GM19023 (cell line): ENCODE data around the gene PDIA6.
A peak's percentile ranks its signal among the peaks of the same experiment; 100 is the strongest.
"Not testable (repeated sequence)": the region's sequence is repeated elsewhere in the genome, so short reads cannot be mapped to it uniquely, and the experiment has no call there.

ENCODE experiments used
- ATAC-seq: cut with Tn5 transposase; IDR thresholded peaks from one replicate; pipeline ENCODE4 v1.9.1; 2021; ENCODE audit warnings: mild to moderate bottlenecking, moderate library complexity; ENCODE audit not compliant: unreplicated experiment

PDIA6 gene

DNA sequence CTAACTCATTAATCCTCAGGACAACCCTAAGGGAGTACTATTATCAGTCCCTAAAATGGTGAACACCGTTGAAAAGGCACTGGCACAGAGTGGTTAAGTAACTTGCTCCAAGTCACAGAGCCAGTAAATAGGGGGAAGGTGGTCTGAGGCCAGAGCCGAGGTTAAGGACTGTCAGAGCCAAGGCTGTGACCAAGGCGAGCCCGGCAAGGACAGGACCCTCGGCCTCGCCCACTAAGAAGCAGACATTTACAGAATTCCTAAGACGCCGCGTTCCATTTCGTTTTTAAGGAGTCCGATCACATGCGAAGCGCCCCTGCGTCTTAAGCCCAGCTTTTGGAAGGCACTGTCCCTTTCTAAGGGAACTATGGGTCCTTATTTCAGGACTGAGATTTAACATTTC is 1.1 kb downstream of the PDIA6 start:
- no peak for ATAC-seq

- ATAC-seq = peak; percentile 14
Observed at GRCh38 chr2:10810202-10811161, 2.1 kb downstream of the PDIA6 start.

GRCh38 chr2:10806543-10806942 is 6.0 kb downstream of the PDIA6 start:
- ATAC-seq = no peak

DNA sequence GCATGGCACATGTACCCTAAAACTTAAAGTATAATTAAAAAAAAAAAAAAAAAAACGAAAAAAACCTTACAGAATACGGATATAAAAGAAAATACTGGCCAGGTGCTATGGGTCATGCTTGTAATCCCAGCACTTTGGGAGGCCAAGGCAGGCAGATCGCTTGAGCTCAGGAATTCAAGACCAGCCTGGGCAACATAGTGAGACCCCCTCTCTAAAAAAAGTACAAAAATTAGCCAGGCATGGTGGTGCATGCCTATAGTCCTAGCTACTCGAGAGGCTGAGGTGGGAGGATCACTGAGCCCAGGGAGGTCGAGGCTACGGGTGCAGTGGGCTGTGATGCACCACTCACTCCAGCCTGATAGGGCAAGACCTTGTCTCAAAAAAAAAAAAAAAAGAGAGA is 6.6 kb downstream of the PDIA6 start:
- ATAC-seq = not testable (repeated sequence)

DNA sequence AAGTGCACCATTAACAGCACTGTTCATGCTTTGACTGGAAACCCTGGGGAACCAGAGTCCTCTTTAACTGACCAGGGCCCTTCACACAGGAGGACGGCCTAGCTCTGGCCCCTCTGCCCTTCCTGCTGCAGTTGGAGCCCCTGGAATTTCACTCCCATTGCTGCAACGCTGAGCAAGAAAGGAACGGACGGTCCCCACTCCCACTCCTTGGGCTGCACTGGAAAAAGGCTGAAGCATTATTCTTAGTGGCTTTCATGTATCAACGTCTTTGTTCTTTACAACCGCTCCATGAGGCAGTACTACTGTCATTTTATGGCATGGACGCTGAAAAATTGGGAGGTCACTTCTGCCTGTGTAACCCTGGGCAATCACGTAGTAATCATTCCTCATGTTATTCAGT is 9.9 kb downstream of the PDIA6 start:
- no peak for ATAC-seq

GRCh38 chr2:10800163-10800562 is 12.4 kb downstream of the PDIA6 start:
- ATAC-seq = no peak

- ATAC-seq = no peak
Observed at GRCh38 chr2:10798783-10799182, 13.8 kb downstream of the PDIA6 start.

DNA sequence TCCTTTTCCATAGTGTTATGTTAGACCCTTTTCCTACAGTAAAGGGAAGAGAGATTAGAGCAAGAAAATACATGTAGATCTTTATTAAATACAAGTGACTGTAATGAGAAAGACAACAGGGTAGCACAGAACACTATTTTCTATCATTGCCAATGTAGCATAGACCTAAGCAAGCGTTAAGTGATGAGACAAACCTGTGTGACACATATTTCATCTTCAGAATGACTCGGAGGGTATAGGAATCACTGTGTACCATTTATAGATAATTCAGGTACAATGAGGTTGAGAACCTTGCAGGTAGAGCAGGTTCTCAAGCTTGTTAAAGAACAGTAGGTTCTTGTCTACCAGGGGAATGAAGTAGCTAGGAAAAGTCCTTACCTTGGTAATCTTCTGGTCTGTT is 15.9 kb downstream of the PDIA6 start:
- ATAC-seq = no peak

GRCh38 chr2:10795508-10796046 is 17.0 kb downstream of the PDIA6 start:
- no peak for ATAC-seq

GRCh38 chr2:10794876-10795275 is 17.7 kb downstream of the PDIA6 start:
- ATAC-seq = no peak

DNA sequence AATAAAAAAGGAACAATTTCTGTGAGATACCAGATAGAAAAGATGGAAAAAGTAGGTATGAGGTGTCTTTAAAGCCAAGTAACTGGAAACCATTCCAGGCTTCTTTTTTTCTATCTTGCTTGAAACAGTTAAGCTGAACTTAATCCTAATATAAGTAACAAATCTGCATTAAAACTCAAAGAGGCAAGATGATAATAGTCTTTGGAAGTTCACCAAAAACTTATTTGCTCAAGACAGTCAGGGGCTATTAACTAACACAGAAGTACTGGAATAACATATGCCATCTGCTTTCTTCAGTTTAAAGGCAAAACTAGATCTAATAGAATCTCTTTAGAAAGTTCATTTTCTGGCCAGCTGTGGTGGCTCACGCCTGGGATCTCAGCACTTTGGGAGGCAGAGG is 18.8 kb downstream of the PDIA6 start:
- no peak for ATAC-seq

DNA sequence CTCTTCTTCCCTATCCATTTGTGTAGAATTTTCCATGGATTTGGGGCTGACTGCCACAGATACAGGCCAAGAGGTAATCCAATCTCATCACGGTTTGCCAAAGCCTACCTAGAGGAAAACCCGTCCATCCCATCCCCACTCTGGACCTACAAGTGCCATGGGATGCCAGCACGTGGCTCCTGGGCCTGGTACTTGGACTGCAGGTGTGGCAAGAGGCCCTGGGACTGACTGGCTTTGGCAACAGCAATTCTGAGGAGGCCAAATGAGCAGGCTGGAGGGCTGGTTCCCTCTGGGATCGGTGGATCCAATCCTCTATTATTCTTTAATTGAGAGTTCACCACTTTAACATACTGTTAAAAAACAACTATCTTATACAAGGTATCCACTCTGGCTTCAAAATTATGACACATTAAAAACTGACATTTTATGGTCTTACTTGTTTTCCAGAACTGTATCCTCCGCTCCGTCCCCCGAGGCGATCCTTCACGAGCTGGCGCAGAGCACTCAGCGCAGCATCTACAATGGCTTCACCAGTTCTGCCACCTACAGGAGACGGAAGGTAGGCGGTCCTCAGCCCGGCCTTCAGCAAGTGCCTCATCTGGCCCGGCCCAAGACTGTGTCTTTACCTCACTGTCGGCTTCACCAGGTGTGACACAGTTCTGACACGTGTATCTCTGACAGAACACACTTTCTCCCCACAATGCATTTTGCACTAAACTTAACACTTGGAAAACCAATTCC is 19.8 kb downstream of the PDIA6 start:
- ATAC-seq = no peak

DNA sequence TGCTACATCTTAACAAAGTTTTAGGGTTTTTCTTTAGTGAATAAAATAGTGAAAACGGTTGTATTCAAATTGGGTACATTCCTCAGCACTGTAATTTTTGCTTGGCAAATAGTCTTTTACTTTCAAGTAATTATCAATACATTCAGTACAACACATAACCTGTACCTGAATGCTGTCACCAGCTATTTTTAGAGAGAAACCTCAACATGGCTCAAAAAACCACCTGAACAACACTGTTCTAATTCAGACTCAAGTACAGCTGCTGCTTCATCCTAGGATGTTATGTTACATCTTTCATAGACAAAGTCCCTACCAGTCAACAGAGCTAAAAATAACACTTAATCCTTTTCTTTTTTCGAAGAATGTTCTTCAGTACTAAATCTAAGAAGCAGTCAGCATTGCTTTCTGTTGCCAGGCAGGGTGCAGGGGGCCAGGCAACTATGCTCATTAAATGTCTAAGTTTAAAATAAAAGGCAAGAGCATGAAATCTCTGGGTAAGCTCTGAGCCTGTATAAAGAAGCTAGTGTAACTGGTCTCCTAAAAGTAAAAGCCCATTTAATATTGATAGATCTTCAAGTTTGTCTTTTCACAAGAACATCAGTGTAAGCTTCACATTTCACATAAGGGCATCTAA is 20.5 kb downstream of the PDIA6 start:
- peak; percentile 44 for ATAC-seq

- peak; percentile 80 for ATAC-seq
Observed at GRCh38 chr2:10790228-10790973, 22.2 kb downstream of the PDIA6 start.

GRCh38 chr2:10788855-10789254 is 23.7 kb downstream of the PDIA6 start:
- ATAC-seq = no peak

DNA sequence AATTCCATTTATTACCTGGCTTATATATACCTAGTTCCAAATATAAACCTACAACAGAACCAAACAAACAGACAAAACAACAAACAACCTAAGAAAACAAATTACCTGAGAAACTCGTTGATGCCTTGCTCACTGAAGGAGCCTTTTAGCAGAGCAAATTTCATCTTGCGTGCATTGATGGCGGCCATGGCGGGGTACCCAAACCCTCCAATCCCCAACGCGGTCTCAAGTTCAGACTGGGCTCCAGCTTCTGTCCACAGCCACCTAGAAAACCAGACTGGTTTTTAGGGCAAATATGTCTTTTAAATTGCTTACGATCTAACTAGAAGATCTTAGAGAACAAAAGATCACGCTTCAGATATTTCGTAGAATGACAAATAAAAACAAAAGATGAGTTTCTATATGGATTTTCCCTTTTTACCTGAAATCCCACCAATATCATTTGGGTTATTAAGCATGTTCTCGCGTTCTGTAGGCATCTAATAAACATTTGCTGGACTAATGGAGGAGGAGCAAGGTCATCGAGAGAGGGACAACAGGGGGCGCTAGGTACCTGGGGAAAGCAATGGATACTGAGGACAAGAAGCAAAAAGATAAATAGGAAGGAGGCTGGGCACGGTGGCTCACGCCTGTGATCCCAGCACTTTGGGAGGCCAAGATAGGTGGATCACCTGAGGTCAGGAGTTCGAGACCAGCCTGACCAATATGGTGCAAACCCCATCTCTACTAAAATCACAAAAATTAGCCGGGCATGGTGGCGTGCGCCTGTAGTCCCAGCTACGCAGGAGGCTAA is 25.2 kb downstream of the PDIA6 start:
- ATAC-seq = no peak

GRCh38 chr2:10786240-10786982 is 26.2 kb downstream of the PDIA6 start:
- ATAC-seq = no peak

DNA sequence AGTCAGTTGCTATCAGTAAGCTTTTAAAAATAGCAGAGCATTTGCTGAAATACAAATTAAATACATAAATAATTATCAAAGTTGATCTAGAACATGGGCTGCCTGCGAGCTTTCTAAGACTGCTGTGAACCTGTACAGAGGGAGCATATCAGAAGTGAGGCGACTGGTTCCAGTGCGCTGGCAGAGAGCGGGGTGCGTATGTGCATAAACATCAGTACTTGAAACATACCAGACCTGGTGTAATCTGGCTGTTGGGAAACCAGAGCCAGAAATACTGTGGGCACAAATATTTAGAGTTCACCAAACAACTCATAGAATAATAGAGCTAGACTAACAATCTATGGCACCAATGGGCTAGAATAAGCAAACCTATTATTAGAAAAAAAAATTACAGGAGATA is 27.3 kb downstream of the PDIA6 start:
- ATAC-seq = no peak

- ATAC-seq = no peak
Observed at GRCh38 chr2:10784719-10785118, 27.9 kb downstream of the PDIA6 start.
